Endothelial cell (in vitro differentiated cells): Measurements from ENCODE around the gene ATOH1. TPM values are rescaled to one million over a fixed set of nuclear protein-coding genes. Genes with fewer than 3 reads are reported as not detected.
A peak's percentile ranks its signal among the peaks of the same experiment; 100 is the strongest.

ENCODE experiments used
- DNase-seq: peaks from one replicate; pipeline ENCODE4 v3.0.0; 2021; ENCODE audit warnings: low spot score
- H3K27ac Mint-ChIP-seq: one replicate; pipeline ENCODE4 v1.8.0; 2021; ENCODE audit warnings: mixed read lengths, inconsistent platforms; ENCODE audit not compliant: unreplicated experiment
- H3K27me3 Mint-ChIP-seq: one replicate; pipeline ENCODE4 v1.8.0; 2021; ENCODE audit warnings: mild to moderate bottlenecking, moderate library complexity, mixed read lengths, inconsistent platforms; ENCODE audit not compliant: unreplicated experiment
- H3K36me3 Mint-ChIP-seq: one replicate; pipeline ENCODE4 v1.8.0; 2021; ENCODE audit warnings: mild to moderate bottlenecking, low read depth, mixed read lengths, inconsistent platforms; ENCODE audit not compliant: unreplicated experiment
- H3K4me1 Mint-ChIP-seq: one replicate; pipeline ENCODE4 v1.8.0; 2021; ENCODE audit warnings: mild to moderate bottlenecking, mixed read lengths, inconsistent platforms; ENCODE audit not compliant: unreplicated experiment
- H3K4me3 Mint-ChIP-seq: one replicate; pipeline ENCODE4 v1.8.0; 2021; ENCODE audit warnings: mild to moderate bottlenecking, mixed read lengths, inconsistent platforms; ENCODE audit not compliant: unreplicated experiment
- H3K9me3 Mint-ChIP-seq: one replicate; pipeline ENCODE4 v1.8.0; 2021; ENCODE audit warnings: mixed read lengths, inconsistent platforms; ENCODE audit not compliant: unreplicated experiment
- total RNA-seq: library from RNA; stranded (reverse); fragmentation: NEBNext Ultra II Directional; extraction: Animal tissue kit (Norgen Biotek cat#: 25700); gene quantifications from one replicate; pipeline ENCODE4 v1.2.1, GENCODE V29; 2021; ENCODE audit not compliant: unreplicated experiment
- TF ChIP-seq, protein P1 (sequence below): fragments of 200-600 bp; sonication (generic); IDR thresholded peaks from one replicate; pipeline ENCODE4 v1.5.0; 2021; ENCODE audit warnings: antibody characterized with exemption; ENCODE audit not compliant: unreplicated experiment

Gene ATOH1
- total RNA-seq, 1 donor from 2014 or later, result not detected

DNA sequence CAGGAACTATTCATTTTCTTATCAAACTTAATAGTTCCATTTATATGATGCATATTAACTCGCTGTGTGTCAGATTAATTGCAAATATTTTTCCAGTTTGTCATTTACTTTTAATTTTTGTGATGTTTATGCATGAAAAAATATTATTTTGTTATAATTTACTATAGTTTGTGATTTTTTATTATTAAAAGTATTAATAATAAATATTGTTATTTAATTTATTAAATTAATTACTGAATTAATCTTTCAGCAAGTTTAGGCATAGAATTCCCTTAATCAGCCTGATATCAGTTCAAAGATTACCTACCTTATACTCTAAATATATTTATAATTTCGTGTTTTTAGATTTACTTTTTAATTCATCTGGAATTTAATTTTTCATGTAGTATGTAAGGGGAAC lies 15.5 kb upstream of the ATOH1 start:
- no peak for DNase-seq
- TF ChIP-seq, protein P1, sequence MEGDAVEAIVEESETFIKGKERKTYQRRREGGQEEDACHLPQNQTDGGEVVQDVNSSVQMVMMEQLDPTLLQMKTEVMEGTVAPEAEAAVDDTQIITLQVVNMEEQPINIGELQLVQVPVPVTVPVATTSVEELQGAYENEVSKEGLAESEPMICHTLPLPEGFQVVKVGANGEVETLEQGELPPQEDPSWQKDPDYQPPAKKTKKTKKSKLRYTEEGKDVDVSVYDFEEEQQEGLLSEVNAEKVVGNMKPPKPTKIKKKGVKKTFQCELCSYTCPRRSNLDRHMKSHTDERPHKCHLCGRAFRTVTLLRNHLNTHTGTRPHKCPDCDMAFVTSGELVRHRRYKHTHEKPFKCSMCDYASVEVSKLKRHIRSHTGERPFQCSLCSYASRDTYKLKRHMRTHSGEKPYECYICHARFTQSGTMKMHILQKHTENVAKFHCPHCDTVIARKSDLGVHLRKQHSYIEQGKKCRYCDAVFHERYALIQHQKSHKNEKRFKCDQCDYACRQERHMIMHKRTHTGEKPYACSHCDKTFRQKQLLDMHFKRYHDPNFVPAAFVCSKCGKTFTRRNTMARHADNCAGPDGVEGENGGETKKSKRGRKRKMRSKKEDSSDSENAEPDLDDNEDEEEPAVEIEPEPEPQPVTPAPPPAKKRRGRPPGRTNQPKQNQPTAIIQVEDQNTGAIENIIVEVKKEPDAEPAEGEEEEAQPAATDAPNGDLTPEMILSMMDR, result no peak
- Mint-ChIP-seq H3K27me3 (no peaks in the 10 kb centered on the region), H3K4me3 (no peak overlapping the region), H3K4me1 (peaks cover 8% of the 10 kb centered on the region), H3K9me3 (no peaks in the 10 kb centered on the region), H3K36me3 (no peaks in the 10 kb centered on the region), H3K27ac (no peak overlapping the region)

DNA sequence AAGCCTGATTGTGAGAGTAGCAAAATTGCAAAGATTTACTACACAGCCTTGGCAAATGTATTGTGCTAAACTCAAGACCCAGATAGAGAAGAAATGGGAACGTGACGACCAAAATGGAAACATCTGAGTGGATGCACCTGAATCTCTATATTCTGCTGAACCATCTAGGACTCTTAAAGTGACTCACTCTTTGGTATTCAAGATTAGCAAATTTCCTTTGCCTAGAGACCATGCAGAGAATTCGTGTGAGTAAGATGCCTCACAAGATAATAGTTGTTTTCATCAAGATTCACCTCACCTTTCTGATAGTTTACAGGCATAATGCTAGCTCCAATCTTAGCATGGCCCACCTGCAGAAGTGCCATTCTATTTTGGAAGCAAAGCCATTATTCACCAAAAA lies 14.4 kb upstream of the ATOH1 start:
- TF ChIP-seq, protein P1, result no peak
- DNase-seq, result no peak
- Mint-ChIP-seq H3K27me3 (no peaks in the 10 kb centered on the region), H3K27ac (peak overlapping the region; percentile 76), H3K4me1 (peaks cover 8% of the 10 kb centered on the region), H3K9me3 (no peaks in the 10 kb centered on the region), H3K36me3 (no peaks in the 10 kb centered on the region), H3K4me3 (no peak overlapping the region)

DNA sequence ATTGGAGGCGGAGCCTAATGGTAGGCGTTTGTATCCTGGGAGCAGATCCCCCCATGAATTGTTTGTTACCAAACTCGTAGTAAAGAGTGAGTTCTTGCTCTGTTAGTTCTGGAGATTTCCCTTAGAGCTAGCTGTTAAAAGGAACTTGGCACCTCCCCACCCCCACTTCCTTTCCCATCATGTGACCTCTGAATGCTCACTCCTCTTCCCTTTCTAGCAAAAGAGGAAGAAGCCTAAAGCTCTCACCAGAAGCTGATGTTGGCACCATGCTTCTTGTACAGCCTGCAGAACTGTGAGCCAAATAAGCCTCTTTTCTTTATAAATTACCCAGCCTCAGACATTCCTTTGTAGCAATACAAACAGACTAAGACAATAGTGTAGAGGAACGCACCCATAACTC lies 13.8 kb upstream of the ATOH1 start:
- Mint-ChIP-seq H3K36me3 (no peaks in the 10 kb centered on the region), H3K9me3 (no peaks in the 10 kb centered on the region), H3K27me3 (no peaks in the 10 kb centered on the region), H3K4me3 (no peak overlapping the region), H3K4me1 (peaks cover 8% of the 10 kb centered on the region), H3K27ac (peak overlapping the region; percentile 50)
- no peak for DNase-seq
- TF ChIP-seq, protein P1, result no peak

DNA sequence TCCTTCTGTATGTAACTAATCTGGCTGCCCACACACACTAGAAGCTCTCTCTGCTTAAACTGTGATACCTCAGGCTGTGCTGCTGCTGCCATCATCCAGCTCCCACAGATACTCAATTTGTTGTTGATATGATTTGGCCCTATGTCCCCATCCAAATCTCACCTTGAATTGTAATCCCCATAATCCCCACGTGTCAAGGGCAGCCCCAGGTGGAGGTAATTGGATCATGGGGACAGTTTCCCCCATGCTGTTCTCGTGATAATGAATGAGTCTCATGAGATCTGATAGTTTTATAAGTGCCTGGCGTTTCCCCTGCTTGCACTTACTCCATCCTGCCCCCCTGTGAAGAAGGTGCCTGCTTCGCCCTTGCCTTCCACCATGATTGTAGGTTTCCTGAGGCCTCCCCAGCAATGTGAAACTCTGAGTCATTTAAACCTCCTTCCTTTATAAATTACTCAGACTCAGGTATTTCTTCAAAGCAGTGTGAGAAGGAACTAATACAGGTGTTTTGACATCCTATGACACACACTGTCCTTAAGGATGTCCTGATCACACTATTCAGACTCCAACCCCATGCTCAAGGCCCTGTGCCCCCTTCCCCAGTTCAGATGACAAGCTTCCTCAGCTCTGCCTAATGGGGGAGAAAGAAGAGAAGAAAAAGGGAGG lies 2.9 kb upstream of the ATOH1 start:
- Mint-ChIP-seq H3K36me3 (no peaks in the 10 kb centered on the region), H3K4me3 (no peak overlapping the region), H3K4me1 (peaks cover 19% of the 10 kb centered on the region), H3K27me3 (peaks cover 27% of the 10 kb centered on the region), H3K9me3 (no peaks in the 10 kb centered on the region), H3K27ac (no peak overlapping the region)
- TF ChIP-seq, protein P1, result no peak
- DNase-seq, result no peak

DNA sequence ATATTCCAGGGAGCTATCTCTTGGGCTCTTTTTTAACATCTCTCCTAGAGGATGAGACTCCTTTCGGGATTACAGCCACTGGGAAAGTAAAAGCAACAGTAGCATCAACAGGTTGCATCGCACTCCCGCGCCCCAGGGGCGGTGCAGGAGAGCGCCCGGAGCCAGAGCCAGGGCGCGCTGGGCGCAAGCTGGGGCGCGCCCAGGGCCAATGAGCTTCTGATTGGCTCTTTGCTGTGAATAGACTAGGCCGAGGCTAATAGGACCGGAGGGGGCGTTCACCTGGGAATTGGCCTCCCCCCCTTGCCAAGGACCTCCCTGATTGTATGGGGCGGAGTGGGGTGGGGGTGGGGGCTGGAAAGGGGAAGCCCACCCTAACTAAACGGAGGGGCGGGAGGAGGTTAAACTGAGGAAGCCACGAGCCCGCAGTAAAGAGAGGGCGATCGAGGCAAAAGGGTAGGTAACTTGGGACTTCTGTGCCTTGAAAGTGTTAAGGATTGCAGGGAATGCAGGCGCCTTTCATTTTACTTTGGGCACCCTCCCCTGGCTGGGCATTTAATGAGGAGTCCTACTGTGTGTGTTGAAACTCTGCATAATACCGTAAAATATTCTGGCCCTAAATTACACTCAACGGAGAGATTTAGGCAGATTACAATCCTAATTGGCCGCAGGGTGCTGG lies 1.1 kb upstream of the ATOH1 start:
- H3K27me3 Mint-ChIP-seq, result peaks cover 34% of the 10 kb centered on the region
- no peak overlapping the region for H3K27ac Mint-ChIP-seq
- peak overlapping the region; percentile 89 for H3K4me3 Mint-ChIP-seq
- TF ChIP-seq, protein P1, result no peak
- DNase-seq, result peak; percentile 18
- H3K4me1 Mint-ChIP-seq, result peaks cover 19% of the 10 kb centered on the region
- no peaks in the 10 kb centered on the region for H3K36me3 Mint-ChIP-seq
- H3K9me3 Mint-ChIP-seq, result no peaks in the 10 kb centered on the region
